Measurements from ENCODE around the gene BCORL1. TPM values are rescaled to one million over a fixed set of nuclear protein-coding genes. Genes with fewer than 3 reads are reported as not detected.

BCORL1 gene
- total and polyA plus RNA-seq, 2 donors (not counting 1 experiment from before 2014, with no cell fraction given) = 1.1 to 2.8 TPM

GRCh38 chrX:130097507-130098209 is 115.2 kb downstream of the BCORL1 start:
- TF ChIP-seq EZH2 (IDR thresholded peaks at IDR 0.05; ENCODE audit: low read length, missing control alignments) (no peak), CTCF (conservative IDR thresholded peaks at IDR 0.05 in 1 of 2, IDR thresholded peaks at IDR 0.05 in 1 of 2; ENCODE audit: low read depth in 1 of 2, low read length in 2 of 2) (no peak)
- no peak overlapping the region for H2AFZ ChIP-seq (ENCODE audit: low read length)
- no peaks in the 10 kb centered on the region for H3K9me3 ChIP-seq (ENCODE audit: control insufficient read depth, insufficient read depth, low read depth, low read length)
- no peak overlapping the region for H3K9ac ChIP-seq (ENCODE audit: insufficient read depth, low read length)
- peaks cover 2% of the 10 kb centered on the region for H3K4me1 ChIP-seq (ENCODE audit: control insufficient read depth, extremely low read depth, insufficient read depth, low read length)
- H3K4me3 ChIP-seq (replicated peaks in 1 of 4; ENCODE audit: control extremely low read depth in 1 of 4, insufficient read depth in 1 of 4, low read depth in 3 of 4, low read length in 4 of 4) = no peak overlapping the region
- no peaks in the 10 kb centered on the region for H3K36me3 ChIP-seq (ENCODE audit: control insufficient read depth, insufficient read depth, low read length)
- no peaks in the 10 kb centered on the region for H3K27me3 ChIP-seq (ENCODE audit: control insufficient read depth, insufficient read depth, low read length)
- peaks cover 20% of the 10 kb centered on the region for H3K79me2 ChIP-seq (ENCODE audit: control insufficient read depth, insufficient read depth, low read length)
- no peak overlapping the region for H3K27ac ChIP-seq (ENCODE audit: insufficient read depth, low read length)
- DNase-seq (ENCODE audit: low read depth in 2 of 2) = no peak
- H4K20me1 ChIP-seq (ENCODE audit: control insufficient read depth, extremely low read depth, insufficient read depth, low read length) = no peaks in the 10 kb centered on the region
- no peak overlapping the region for H3K4me2 ChIP-seq (ENCODE audit: extremely low read depth, insufficient read depth, low read length)

DNA sequence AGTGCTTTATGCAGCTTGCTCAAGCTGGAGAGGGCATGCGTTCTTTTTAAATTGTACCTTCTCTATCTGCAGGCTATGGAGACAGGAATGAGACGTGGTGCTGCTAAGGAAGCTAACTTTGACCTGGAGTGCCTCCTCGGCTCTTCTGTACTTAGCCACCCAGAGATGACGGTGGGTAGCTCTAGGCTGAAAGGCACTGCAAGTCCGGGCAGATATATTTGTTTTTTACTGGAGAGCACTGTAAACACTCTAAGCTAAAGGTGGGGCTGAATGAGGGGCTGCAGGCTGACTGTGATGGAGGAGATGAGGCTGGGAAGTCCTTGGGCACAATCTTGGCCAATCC is 115.7 kb downstream of the BCORL1 start:
- H3K4me2 ChIP-seq (ENCODE audit: extremely low read depth, insufficient read depth, low read length) = no peak overlapping the region
- H3K4me3 ChIP-seq (replicated peaks in 1 of 4; ENCODE audit: control extremely low read depth in 1 of 4, insufficient read depth in 1 of 4, low read depth in 3 of 4, low read length in 4 of 4) = no peak overlapping the region
- H3K27ac ChIP-seq (ENCODE audit: insufficient read depth, low read length) = no peak overlapping the region
- H3K27me3 ChIP-seq (ENCODE audit: control insufficient read depth, insufficient read depth, low read length) = no peaks in the 10 kb centered on the region
- H4K20me1 ChIP-seq (ENCODE audit: control insufficient read depth, extremely low read depth, insufficient read depth, low read length) = no peaks in the 10 kb centered on the region
- H3K4me1 ChIP-seq (ENCODE audit: control insufficient read depth, extremely low read depth, insufficient read depth, low read length) = peaks cover 2% of the 10 kb centered on the region
- peaks cover 20% of the 10 kb centered on the region for H3K79me2 ChIP-seq (ENCODE audit: control insufficient read depth, insufficient read depth, low read length)
- DNase-seq (ENCODE audit: low read depth in 2 of 2) = no peak
- H3K9ac ChIP-seq (ENCODE audit: insufficient read depth, low read length) = no peak overlapping the region
- no peak overlapping the region for H2AFZ ChIP-seq (ENCODE audit: low read length)
- no peaks in the 10 kb centered on the region for H3K36me3 ChIP-seq (ENCODE audit: control insufficient read depth, insufficient read depth, low read length)
- TF ChIP-seq CTCF (conservative IDR thresholded peaks at IDR 0.05 in 1 of 2, IDR thresholded peaks at IDR 0.05 in 1 of 2; ENCODE audit: low read depth in 1 of 2, low read length in 2 of 2) (no peak), EZH2 (IDR thresholded peaks at IDR 0.05; ENCODE audit: low read length, missing control alignments) (no peak)
- no peaks in the 10 kb centered on the region for H3K9me3 ChIP-seq (ENCODE audit: control insufficient read depth, insufficient read depth, low read depth, low read length)

DNA sequence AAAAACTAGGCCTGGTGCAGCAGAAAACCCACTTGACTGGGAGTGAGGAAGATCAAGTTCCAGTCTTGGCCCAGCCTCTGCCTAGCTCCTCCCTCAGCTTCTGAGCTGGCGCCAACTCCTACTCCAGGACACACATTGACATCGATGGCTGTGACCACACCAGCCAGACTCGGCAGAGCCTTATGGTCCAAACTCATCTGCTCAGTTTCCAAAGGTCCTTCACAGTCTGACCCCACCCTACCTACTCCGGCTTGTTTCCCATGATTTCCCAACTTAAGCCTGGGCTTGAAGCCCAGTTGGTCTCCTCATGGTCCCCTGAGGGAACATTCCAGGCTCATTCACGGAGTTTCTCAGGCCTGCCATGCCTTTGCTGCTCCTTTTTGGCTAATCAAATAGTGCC is 117.7 kb downstream of the BCORL1 start:
- H3K4me3 ChIP-seq (replicated peaks in 1 of 4; ENCODE audit: control extremely low read depth in 1 of 4, insufficient read depth in 1 of 4, low read depth in 3 of 4, low read length in 4 of 4) = no peak overlapping the region
- peak in 1 of 2 donors; percentile 63 for DNase-seq (ENCODE audit: low read depth in 2 of 2)
- peak overlapping the region; percentile 16 for H3K27ac ChIP-seq (ENCODE audit: insufficient read depth, low read length)
- H3K4me2 ChIP-seq (ENCODE audit: extremely low read depth, insufficient read depth, low read length) = no peak overlapping the region
- peaks cover 2% of the 10 kb centered on the region for H3K4me1 ChIP-seq (ENCODE audit: control insufficient read depth, extremely low read depth, insufficient read depth, low read length)
- no peaks in the 10 kb centered on the region for H3K27me3 ChIP-seq (ENCODE audit: control insufficient read depth, insufficient read depth, low read length)
- H3K9ac ChIP-seq (ENCODE audit: insufficient read depth, low read length) = no peak overlapping the region
- H2AFZ ChIP-seq (ENCODE audit: low read length) = no peak overlapping the region
- H4K20me1 ChIP-seq (ENCODE audit: control insufficient read depth, extremely low read depth, insufficient read depth, low read length) = no peaks in the 10 kb centered on the region
- peaks cover 27% of the 10 kb centered on the region for H3K79me2 ChIP-seq (ENCODE audit: control insufficient read depth, insufficient read depth, low read length)
- H3K9me3 ChIP-seq (ENCODE audit: control insufficient read depth, insufficient read depth, low read depth, low read length) = no peaks in the 10 kb centered on the region
- TF ChIP-seq CTCF (conservative IDR thresholded peaks at IDR 0.05 in 1 of 2, IDR thresholded peaks at IDR 0.05 in 1 of 2; ENCODE audit: low read depth in 1 of 2, low read length in 2 of 2) (no peak), EZH2 (IDR thresholded peaks at IDR 0.05; ENCODE audit: low read length, missing control alignments) (no peak)
- H3K36me3 ChIP-seq (ENCODE audit: control insufficient read depth, insufficient read depth, low read length) = no peaks in the 10 kb centered on the region

Data from fibroblast of lung (primary cell).